BE2C (cell line): Measurements from ENCODE around the gene CDC45.
"Not testable (repeated sequence)": the region's sequence is repeated elsewhere in the genome, so short reads cannot be mapped to it uniquely, and the experiment has no call there.

Source experiments
- DNase-seq: peaks from one replicate; pipeline ENCODE4 v3.0.0-alpha.2; 2020
- H3K27me3 ChIP-seq: fragments of 250-450 bp; sonication (Bioruptor Pico); 2 replicates; pipeline ENCODE4 v1.5.1; 2020; ENCODE audit warnings: mild to moderate bottlenecking
- H3K36me3 ChIP-seq: fragments of 250-450 bp; sonication (Bioruptor Pico); 2 replicates; pipeline ENCODE4 v1.5.1; 2020; ENCODE audit warnings: mild to moderate bottlenecking
- H3K4me1 ChIP-seq: fragments of 250-450 bp; sonication (Bioruptor Pico); 2 replicates; pipeline ENCODE4 v1.5.1; 2020
- H3K4me3 ChIP-seq: 2 replicates; pipeline ENCODE4 v1.5.1; 2011; ENCODE audit warnings: low read depth, low read length
- H3K9me3 ChIP-seq: fragments of 250-450 bp; sonication (Bioruptor Pico); 2 replicates; pipeline ENCODE4 v1.5.1; 2020
- TF ChIP-seq, protein P1 (sequence below): IDR thresholded peaks from 2 replicates; pipeline ENCODE4 v1.5.1; 2012; ENCODE audit warnings: mild to moderate bottlenecking, low read depth, low read length

Gene CDC45

DNA sequence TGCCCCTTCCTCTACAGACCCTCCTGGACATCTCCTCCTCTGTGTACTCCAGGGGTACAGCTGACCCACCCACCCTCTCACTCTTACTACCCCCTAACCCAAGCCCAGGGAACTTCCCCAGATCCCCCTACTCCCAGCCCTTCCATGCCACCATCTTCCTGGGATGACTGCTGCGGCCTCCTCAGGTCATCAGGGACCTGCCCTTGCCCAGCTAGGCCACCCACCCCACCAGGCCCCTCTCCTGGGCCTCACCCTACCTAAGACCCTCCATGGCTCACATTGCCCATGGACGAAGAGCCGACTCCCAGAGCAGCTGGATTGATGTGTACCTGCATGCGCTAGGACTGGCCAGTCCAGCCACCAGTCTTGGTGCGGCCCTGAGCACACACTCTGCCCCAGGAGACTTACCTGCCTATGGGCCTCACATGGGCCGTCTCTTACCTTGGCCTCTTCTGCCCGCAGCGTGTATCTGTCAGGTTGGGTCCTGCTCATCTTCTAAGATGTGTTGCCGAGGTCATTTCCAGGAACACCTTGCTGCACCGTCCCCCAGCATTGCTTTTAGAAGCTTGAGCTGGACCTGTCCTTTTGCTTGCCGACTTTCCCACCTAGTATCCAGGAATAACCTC is 46.5 kb downstream of the CDC45 start:
- no peak overlapping the region for H3K4me3 ChIP-seq
- peaks cover 10% of the 10 kb centered on the region for H3K4me1 ChIP-seq
- H3K9me3 ChIP-seq, result no peaks in the 10 kb centered on the region
- no peaks in the 10 kb centered on the region for H3K27me3 ChIP-seq
- TF ChIP-seq, protein P1, sequence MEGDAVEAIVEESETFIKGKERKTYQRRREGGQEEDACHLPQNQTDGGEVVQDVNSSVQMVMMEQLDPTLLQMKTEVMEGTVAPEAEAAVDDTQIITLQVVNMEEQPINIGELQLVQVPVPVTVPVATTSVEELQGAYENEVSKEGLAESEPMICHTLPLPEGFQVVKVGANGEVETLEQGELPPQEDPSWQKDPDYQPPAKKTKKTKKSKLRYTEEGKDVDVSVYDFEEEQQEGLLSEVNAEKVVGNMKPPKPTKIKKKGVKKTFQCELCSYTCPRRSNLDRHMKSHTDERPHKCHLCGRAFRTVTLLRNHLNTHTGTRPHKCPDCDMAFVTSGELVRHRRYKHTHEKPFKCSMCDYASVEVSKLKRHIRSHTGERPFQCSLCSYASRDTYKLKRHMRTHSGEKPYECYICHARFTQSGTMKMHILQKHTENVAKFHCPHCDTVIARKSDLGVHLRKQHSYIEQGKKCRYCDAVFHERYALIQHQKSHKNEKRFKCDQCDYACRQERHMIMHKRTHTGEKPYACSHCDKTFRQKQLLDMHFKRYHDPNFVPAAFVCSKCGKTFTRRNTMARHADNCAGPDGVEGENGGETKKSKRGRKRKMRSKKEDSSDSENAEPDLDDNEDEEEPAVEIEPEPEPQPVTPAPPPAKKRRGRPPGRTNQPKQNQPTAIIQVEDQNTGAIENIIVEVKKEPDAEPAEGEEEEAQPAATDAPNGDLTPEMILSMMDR, result no peak
- DNase-seq, result no peak
- no peaks in the 10 kb centered on the region for H3K36me3 ChIP-seq

DNA sequence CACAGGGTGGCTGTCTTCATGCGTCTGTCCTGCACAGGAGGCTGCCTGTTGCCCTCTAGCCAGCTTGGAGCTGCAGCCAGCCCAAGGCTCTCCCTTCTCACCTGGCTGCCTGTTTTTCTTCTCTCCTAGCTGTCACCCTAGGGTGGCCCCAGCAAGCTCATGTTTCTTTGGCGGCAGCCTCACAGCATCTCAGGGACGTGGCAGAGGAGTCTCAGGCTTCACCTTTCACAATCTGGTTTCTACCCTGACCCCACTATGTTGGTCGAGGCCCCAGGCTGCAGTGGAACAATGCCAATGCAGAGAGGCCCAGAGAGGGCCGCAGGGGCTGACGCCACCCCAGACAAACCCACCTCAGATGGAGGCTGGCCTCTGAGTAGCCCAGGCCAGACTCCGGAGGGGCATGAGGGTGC is 47.0 kb downstream of the CDC45 start:
- Histone ChIP-seq H3K36me3 (no peaks in the 10 kb centered on the region), H3K9me3 (no peaks in the 10 kb centered on the region), H3K4me3 (no peak overlapping the region), H3K4me1 (peaks cover 10% of the 10 kb centered on the region), H3K27me3 (no peaks in the 10 kb centered on the region)
- DNase-seq, result no peak
- TF ChIP-seq, protein P1, result no peak

DNA sequence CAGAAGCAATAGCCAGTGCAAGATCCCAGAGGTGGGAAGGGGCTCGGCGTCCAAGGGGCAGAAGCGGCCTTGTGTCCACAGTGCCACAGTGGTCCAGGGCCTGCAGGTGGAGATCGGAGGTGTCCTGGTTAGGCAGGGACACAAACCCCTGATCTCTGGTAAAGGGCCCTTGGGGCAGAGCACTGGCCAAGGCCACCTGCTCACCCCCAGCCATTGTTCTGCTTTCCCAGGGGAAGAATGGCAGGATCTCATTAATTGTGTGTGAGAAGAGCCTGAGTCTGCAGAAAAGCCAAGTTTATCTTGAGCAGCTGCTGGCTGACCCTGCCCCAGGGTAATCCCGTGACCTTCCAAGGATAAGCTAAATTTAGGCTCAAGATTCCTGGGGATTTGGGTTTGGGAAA is 47.6 kb downstream of the CDC45 start:
- Histone ChIP-seq H3K36me3 (no peaks in the 10 kb centered on the region), H3K4me1 (peaks cover 10% of the 10 kb centered on the region), H3K4me3 (no peak overlapping the region), H3K9me3 (no peaks in the 10 kb centered on the region), H3K27me3 (no peaks in the 10 kb centered on the region)
- TF ChIP-seq, protein P1, result no peak
- DNase-seq, result no peak

DNA sequence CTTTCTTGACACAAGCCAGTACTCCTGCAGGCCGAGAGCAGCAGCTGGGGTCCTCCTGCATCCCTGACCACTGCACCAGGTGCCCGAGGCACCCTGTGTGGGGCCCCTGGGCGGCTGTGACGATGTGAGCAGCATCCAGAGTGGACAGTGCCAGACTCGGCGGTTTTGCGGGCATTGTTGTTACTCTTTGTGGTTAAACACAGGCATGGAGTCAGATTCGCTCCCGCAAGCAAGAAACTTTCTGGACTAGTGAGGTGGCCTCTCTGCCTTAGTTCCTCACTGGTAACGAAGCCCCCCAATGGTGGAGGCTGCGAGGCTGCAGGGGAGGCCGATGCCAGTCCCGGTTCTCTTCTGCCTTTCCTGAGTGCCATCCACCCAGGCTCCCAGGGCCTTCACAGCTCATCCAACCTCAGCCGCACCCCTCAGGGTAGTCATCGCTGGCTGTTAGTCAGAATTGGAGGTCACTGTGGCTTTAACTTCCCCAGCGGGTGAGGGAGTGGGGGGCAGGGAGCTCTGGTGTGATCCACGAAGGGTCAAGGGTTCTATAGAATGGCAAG is 48.2 kb downstream of the CDC45 start:
- Histone ChIP-seq H3K9me3 (no peaks in the 10 kb centered on the region), H3K36me3 (no peaks in the 10 kb centered on the region), H3K4me3 (no peak overlapping the region), H3K27me3 (no peaks in the 10 kb centered on the region), H3K4me1 (peaks cover 10% of the 10 kb centered on the region)
- DNase-seq, result no peak
- TF ChIP-seq, protein P1, result no peak

DNA sequence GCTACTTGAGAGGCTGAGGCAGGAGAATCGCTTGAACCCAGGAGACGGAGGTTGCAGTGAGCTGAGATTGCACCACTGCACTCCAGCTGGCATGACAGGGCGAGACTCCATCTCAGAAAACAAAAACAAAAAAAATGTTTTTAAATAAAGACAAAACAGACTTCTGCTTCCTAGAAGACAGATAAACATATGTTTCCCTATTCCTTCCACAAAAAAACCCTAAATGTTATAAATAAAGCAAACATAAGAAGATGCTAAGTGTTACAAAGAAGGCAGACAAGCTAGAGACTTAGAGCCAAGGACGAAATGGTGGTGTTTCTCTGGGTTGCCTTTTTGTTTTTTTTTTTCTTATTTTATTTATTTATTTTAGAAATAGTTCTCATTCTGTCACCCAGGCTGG is 50.1 kb downstream of the CDC45 start:
- Histone ChIP-seq H3K4me1 (peaks cover 10% of the 10 kb centered on the region), H3K9me3 (no peaks in the 10 kb centered on the region), H3K36me3 (no peaks in the 10 kb centered on the region), H3K4me3 (no peak overlapping the region), H3K27me3 (no peaks in the 10 kb centered on the region)
- DNase-seq, result no peak
- TF ChIP-seq, protein P1, result no peak

DNA sequence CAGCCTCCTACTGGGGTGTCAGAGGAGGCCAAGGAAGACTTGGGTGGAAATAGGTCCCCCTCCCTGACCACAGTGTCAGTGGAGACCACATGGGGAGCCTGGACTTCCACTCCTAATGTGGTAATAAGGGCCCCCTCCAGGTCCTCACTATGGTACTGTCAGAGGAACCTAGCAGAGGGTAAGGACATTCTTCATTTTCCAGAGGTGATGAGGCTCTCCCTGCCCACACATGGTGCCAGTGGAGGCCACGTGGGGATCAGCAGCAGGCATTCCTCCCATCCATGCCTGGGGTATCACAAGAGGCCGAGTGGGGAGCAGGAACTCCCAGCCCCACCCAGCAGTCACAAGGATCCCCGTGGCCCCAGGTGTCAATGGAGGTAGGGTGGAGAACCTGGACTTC is 51.0 kb downstream of the CDC45 start:
- Histone ChIP-seq H3K4me1 (peaks cover 10% of the 10 kb centered on the region), H3K9me3 (no peaks in the 10 kb centered on the region), H3K36me3 (no peaks in the 10 kb centered on the region), H3K4me3 (no peak overlapping the region), H3K27me3 (no peaks in the 10 kb centered on the region)
- DNase-seq, result no peak
- TF ChIP-seq, protein P1, result no peak

DNA sequence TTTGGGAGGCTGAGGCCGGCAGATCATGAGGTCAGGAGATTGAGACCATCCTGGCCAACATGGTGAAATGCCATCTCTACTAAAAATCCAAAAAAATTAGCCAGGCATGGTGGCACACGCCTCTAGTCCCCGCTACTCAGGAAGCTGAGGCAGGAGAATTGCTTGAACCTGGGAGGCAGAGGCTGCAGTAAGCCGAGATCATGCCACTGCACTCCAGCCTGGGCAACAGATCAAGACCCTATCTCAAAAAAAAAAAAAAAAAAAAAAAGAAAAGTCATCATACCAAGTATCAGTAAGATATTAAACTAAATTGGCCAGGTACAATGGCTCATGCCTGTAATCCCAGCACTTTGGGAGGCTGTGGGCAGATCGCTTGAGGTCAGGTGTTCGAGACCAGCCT is 51.6 kb downstream of the CDC45 start:
- H3K36me3 ChIP-seq, H3K4me3 ChIP-seq, H3K9me3 ChIP-seq, H3K27me3 ChIP-seq, DNase-seq: not testable (repeated sequence)
- H3K4me1 ChIP-seq, result peaks cover 10% of the 10 kb centered on the region
